PFSK-1 (cell line): ENCODE results near the gene BCL2.

ENCODE experiments used
- FOXP2 ChIP-seq: optimal IDR thresholded peaks from 2 replicates; pipeline ENCODE3; 2011; ENCODE audit warnings: borderline replicate concordance, control low read depth, inconsistent platforms; ENCODE audit not compliant: insufficient read depth; ENCODE audit errors: extremely low read length, extremely low read depth
- POLR2AphosphoS5 ChIP-seq: IDR thresholded peaks from 2 replicates; pipeline ENCODE4 v1.6.1; 2012; ENCODE audit warnings: low read depth, mild to moderate bottlenecking, control low read depth, low read length, moderate library complexity
- REST ChIP-seq, 2 experiments: IDR thresholded peaks; 2 replicates each; pipeline versions ENCODE4 v1.6.1 to v1.8.0; 2011 to 2012; ENCODE audit warnings: low read depth in 2 of 2, low read length in 2 of 2, control low read depth in 1 of 2, inconsistent platforms in 1 of 2, mild to moderate bottlenecking in 1 of 2, moderate library complexity in 1 of 2; ENCODE audit not compliant: insufficient read depth in 1 of 2
- SIN3A ChIP-seq: IDR thresholded peaks from 2 replicates; pipeline ENCODE4 v1.6.1; 2012; ENCODE audit warnings: mild to moderate bottlenecking, low read length, moderate library complexity, borderline replicate concordance; ENCODE audit not compliant: insufficient read depth
- TAF1 ChIP-seq: IDR thresholded peaks from 2 replicates; pipeline ENCODE4 v1.6.1; 2012; ENCODE audit warnings: low read length, control low read depth, borderline replicate concordance; ENCODE audit not compliant: insufficient read depth

The BCL2 gene

GRCh38 chr18:63346480-63347183 lies 27.1 kb upstream of the BCL2 start:
- TF ChIP-seq TAF1: no peak
- TF ChIP-seq POLR2AphosphoS5: no peak
- TF ChIP-seq REST (IDR thresholded peaks at IDR 0.05; ENCODE audit: insufficient read depth in 1 of 2, low read depth in 2 of 2, low read length in 2 of 2): no peak
- TF ChIP-seq FOXP2: no peak
- TF ChIP-seq SIN3A: no peak

GRCh38 chr18:63346031-63346430 lies 26.5 kb upstream of the BCL2 start:
- TF ChIP-seq SIN3A (no peak), REST (IDR thresholded peaks at IDR 0.05; ENCODE audit: insufficient read depth in 1 of 2, low read depth in 2 of 2, low read length in 2 of 2) (no peak), FOXP2 (no peak), POLR2AphosphoS5 (no peak), TAF1 (no peak)

- TF ChIP-seq TAF1 (no peak), POLR2AphosphoS5 (no peak), REST (IDR thresholded peaks at IDR 0.05; ENCODE audit: insufficient read depth in 1 of 2, low read depth in 2 of 2, low read length in 2 of 2) (no peak), FOXP2 (no peak), SIN3A (no peak)
Measured at GRCh38 chr18:63344918-63345317, 25.3 kb upstream of the BCL2 start.

- TF ChIP-seq FOXP2: no peak
- TF ChIP-seq TAF1: no peak
- TF ChIP-seq REST (IDR thresholded peaks at IDR 0.05; ENCODE audit: insufficient read depth in 1 of 2, low read depth in 2 of 2, low read length in 2 of 2): no peak
- TF ChIP-seq POLR2AphosphoS5: no peak
- no peak for TF ChIP-seq SIN3A
Measured at GRCh38 chr18:63344263-63344662, 24.7 kb upstream of the BCL2 start.
